ENCODE data around the gene STX8. TPM values are rescaled to one million over a fixed set of nuclear protein-coding genes. Genes with fewer than 3 reads are reported as not detected.
A peak's percentile ranks its signal among the peaks of the same experiment; 100 is the strongest.
"Not testable (repeated sequence)": the region's sequence is repeated elsewhere in the genome, so short reads cannot be mapped to it uniquely, and the experiment has no call there.

Gene STX8
- total RNA-seq, 1 donor from 2014 or later, result 61.6 TPM

DNA sequence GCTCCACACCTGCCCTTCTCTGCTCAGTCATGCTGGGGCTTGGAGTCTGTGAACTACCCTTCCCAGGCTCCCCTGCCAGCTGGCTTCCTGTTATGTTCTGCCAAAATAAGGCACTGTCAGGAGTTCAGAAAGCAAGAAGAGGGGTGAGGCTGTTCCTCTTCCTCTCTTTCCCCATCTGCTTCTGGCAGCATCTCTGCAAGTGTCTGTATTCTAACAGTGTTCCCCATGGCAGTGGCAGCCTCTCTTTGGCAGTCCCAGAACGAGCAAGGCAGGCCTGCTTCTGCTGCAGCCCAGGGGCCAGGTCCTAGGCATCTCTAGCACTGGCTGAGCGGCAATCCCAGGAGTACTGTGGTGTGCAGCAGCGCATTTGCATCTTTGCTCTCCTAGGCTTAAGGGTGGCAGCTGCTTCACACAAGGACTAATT is 219.1 kb downstream of the STX8 start:
- H3K4me3 Mint-ChIP-seq (ENCODE audit: unreplicated experiment), result no peak overlapping the region

DNA sequence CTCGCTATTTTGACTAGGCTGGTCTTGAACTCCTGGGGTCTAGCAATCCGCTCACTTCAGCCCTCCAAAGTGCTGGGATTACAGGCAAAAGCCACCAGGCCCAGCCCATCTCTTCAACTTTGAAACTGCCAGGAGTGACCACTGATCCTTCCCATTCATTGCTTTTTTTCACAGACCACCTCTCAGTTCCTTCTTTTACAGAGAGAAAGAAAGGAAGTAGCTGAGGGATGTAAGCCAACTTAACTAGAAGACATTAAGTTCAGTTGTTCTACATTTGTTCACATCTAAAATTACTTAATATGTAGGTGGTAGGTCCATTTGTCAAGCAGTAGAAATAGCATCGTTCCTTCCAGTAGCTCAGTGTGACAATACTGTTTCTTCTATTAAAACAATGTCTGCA is 219.8 kb downstream of the STX8 start:
- TF ChIP-seq, protein P1, sequence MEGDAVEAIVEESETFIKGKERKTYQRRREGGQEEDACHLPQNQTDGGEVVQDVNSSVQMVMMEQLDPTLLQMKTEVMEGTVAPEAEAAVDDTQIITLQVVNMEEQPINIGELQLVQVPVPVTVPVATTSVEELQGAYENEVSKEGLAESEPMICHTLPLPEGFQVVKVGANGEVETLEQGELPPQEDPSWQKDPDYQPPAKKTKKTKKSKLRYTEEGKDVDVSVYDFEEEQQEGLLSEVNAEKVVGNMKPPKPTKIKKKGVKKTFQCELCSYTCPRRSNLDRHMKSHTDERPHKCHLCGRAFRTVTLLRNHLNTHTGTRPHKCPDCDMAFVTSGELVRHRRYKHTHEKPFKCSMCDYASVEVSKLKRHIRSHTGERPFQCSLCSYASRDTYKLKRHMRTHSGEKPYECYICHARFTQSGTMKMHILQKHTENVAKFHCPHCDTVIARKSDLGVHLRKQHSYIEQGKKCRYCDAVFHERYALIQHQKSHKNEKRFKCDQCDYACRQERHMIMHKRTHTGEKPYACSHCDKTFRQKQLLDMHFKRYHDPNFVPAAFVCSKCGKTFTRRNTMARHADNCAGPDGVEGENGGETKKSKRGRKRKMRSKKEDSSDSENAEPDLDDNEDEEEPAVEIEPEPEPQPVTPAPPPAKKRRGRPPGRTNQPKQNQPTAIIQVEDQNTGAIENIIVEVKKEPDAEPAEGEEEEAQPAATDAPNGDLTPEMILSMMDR (IDR thresholded peaks at IDR 0.05), result no peak
- no peak overlapping the region for H3K4me3 Mint-ChIP-seq (ENCODE audit: unreplicated experiment)
- no peaks in the 10 kb centered on the region for H3K9me3 Mint-ChIP-seq (ENCODE audit: unreplicated experiment)
- no peak for DNase-seq (ENCODE audit: extremely low spot score, unreplicated experiment)
- H3K36me3 Mint-ChIP-seq (ENCODE audit: unreplicated experiment), result no peaks in the 10 kb centered on the region
- H3K27me3 Mint-ChIP-seq (ENCODE audit: unreplicated experiment), result no peaks in the 10 kb centered on the region
- no peak overlapping the region for H3K27ac Mint-ChIP-seq (ENCODE audit: unreplicated experiment)
- H3K4me1 Mint-ChIP-seq (ENCODE audit: unreplicated experiment), result peaks cover 16% of the 10 kb centered on the region

More for the DNA sequence above, 219.1 kb downstream of the STX8 start:
- Mint-ChIP-seq H3K27me3 (ENCODE audit: unreplicated experiment) (no peaks in the 10 kb centered on the region), H3K27ac (ENCODE audit: unreplicated experiment) (no peak overlapping the region), H3K36me3 (ENCODE audit: unreplicated experiment) (no peaks in the 10 kb centered on the region), H3K9me3 (ENCODE audit: unreplicated experiment) (no peaks in the 10 kb centered on the region), H3K4me1 (ENCODE audit: unreplicated experiment) (peaks cover 22% of the 10 kb centered on the region)
- no peak for DNase-seq (ENCODE audit: extremely low spot score, unreplicated experiment)
- TF ChIP-seq, protein P1 (IDR thresholded peaks at IDR 0.05), result no peak

DNA sequence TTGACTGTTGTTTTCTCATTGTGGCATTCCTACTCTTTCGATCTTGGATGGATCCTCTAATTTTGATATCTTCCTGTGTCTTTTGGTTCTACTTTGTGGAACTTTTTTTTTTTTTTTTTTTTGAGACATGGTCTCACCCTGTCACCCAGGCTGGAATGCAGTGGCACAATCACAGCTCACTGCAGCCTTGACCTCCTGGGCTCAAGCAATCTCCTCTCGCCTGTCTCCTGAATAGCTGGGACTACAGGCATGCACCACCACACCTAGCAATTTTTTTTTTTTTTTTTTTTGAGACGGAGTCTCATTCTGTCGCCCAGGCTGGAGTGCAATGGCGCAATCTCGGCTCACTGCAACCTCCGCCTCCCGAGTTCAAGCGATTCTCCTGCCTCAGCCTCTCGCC is 220.4 kb downstream of the STX8 start:
- peaks cover 15% of the 10 kb centered on the region for H3K4me1 Mint-ChIP-seq (ENCODE audit: unreplicated experiment)
- not testable (repeated sequence) for H3K4me3 Mint-ChIP-seq (ENCODE audit: unreplicated experiment); DNase-seq (ENCODE audit: extremely low spot score, unreplicated experiment); H3K9me3 Mint-ChIP-seq (ENCODE audit: unreplicated experiment); H3K36me3 Mint-ChIP-seq (ENCODE audit: unreplicated experiment); H3K27me3 Mint-ChIP-seq (ENCODE audit: unreplicated experiment); H3K27ac Mint-ChIP-seq (ENCODE audit: unreplicated experiment)

DNA sequence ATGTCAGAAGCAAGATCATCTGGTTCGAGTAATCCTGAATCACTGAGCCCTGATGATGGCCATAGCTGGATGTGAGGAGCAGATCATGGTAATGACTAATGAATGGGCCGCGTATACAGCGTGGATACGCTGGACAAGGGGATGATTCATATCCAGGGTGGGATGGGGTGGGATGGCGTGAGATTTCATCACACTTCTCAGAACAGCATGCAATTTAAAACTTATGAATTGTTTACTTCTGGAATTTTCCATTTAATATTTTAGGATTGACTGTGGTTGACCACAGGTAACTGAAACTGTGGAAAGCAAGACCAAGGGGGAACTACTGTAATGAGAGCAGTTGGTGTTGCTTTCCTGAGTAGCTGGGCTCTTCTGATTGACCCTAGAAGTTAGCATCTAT is 225.5 kb downstream of the STX8 start:
- H3K4me3 Mint-ChIP-seq (ENCODE audit: unreplicated experiment), result no peak overlapping the region
- no peaks in the 10 kb centered on the region for H3K36me3 Mint-ChIP-seq (ENCODE audit: unreplicated experiment)
- no peak for DNase-seq (ENCODE audit: extremely low spot score, unreplicated experiment)
- H3K4me1 Mint-ChIP-seq (ENCODE audit: unreplicated experiment), result peaks cover 30% of the 10 kb centered on the region
- no peaks in the 10 kb centered on the region for H3K27me3 Mint-ChIP-seq (ENCODE audit: unreplicated experiment)
- no peak overlapping the region for H3K27ac Mint-ChIP-seq (ENCODE audit: unreplicated experiment)
- no peaks in the 10 kb centered on the region for H3K9me3 Mint-ChIP-seq (ENCODE audit: unreplicated experiment)
- TF ChIP-seq, protein P1 (IDR thresholded peaks at IDR 0.05), result no peak

DNA sequence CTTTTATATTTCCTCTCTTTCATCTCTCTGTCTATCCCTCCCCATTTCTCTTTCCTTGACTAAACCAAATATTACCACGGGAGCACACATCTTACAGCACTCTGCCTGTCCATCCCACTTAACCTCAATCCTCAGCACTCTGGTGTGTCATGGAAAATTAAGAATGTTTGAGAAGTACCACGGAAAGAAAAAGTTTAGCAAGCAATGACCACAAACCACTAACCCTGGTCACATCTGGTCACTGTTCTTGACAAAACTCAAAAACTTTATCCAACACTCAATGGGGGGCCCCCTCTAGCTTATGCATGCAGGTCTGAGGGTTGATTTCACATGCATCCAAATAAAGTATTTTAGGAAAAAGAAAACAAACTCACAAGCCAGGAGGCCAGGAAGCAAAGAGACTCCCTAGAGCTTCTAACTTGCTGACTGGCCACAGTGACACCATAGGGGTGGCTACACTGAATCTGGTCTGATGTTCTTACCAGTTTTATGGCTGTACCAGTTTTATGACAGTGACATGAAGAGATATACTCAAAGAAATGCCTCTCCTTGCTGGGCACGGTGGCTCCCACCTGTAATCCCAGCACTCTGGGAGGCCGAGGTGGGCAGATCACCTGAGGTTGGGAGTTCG is 229.2 kb downstream of the STX8 start:
- Mint-ChIP-seq H3K36me3 (ENCODE audit: unreplicated experiment) (peaks cover 2% of the 10 kb centered on the region), H3K27ac (ENCODE audit: unreplicated experiment) (peak overlapping the region; percentile 86), H3K9me3 (ENCODE audit: unreplicated experiment) (no peaks in the 10 kb centered on the region), H3K4me3 (ENCODE audit: unreplicated experiment) (no peak overlapping the region), H3K4me1 (ENCODE audit: unreplicated experiment) (peaks cover 45% of the 10 kb centered on the region), H3K27me3 (ENCODE audit: unreplicated experiment) (no peaks in the 10 kb centered on the region)
- TF ChIP-seq, protein P1 (IDR thresholded peaks at IDR 0.05), result no peak
- DNase-seq (ENCODE audit: extremely low spot score, unreplicated experiment), result no peak
